Measurements from ENCODE around the gene WNT8A.
"Not testable (repeated sequence)": the region's sequence is repeated elsewhere in the genome, so short reads cannot be mapped to it uniquely, and the experiment has no call there.

WNT8A gene, protein sequence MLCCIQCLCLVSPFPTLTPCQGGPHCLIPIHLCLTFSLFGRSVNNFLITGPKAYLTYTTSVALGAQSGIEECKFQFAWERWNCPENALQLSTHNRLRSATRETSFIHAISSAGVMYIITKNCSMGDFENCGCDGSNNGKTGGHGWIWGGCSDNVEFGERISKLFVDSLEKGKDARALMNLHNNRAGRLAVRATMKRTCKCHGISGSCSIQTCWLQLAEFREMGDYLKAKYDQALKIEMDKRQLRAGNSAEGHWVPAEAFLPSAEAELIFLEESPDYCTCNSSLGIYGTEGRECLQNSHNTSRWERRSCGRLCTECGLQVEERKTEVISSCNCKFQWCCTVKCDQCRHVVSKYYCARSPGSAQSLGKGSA

DNA sequence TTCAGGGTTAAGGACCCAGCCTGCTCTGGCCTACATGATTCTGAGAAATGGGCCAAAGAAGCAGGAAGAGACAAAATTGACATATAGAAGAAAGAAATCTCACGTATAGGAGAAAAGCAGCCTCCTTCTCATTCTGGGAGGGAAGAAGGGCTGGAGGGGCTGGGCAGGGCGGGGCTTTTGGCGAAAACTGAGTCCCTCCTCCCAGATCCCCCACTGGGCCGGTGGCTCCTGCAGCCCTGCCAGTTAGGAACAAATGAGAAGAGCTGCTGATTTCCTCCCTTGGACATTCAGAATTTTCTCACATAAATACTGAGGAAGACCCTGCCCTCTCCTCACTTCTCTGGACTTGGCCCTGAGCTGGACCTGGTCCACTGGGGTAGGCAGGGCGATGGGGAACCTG is at the start of gene WNT8A:
Gene WNT8A (plus strand): TSS at position 332 of the 400 bp plus-strand sequence. CDS start 95 bp downstream, outside the sequence.
- no peak for DNase-seq

DNA sequence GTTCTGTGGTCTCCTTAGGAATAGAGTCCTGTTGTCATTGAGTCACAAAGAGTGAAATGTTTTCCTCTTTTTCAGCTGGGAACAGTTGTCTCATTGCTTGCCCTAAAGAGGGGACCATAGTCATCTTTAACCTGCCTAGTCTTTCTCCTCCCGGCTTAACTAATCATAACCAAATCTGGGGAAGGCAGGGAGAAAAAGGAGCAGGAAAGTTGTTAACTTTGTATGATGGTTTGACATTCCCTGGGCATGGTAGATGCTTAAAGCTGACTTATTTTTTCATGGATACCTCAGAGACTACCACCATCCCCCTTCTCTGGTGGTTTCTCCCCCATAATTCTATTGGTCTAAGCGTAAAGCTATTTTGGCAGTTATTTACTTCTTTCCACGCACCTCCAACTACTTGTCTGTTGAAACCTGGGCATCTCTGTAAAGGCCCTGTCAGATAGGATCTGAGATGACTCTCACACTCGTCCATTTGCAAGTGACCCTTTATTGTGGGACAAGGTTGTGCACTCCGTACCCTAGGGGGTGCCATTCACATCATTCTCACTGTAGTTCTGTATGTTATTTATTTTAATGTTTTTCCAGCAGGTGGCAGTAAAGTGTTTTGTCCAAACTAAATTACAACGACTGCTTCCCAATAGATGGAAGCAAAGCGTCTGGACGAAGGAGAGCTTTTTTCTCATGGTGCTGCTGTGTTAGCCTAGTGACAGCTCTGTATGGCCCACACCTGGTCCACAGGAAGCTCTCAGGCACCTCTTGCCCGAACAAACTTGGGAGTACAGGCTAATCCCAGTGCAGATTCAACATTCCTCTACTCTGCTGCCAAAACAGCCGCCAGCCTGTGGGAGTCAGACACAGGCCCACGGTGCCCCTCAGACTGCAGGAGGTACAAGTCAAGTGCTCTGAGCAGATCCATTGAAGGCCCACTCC is 48.0 kb upstream of the WNT8A start:
- DNase-seq, result peak; percentile 73

DNA sequence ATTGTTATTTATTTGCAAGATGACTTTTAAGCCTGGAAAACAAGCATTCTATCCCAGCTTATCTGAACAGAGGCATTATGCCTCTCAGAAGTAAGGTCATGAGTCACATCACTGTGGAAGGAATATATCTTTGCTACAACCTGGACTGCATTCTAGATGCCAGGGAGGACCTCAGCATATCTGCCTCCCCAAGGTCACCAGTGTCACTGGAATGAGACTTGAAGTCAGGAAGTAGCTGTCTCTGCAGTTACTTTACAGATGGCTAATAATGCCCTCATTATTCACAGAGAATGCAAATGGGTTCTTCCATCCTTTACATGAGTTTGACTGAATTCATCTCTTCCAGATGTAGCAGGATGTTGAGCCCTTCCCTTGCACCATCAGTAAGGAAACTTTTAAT is 46.6 kb upstream of the WNT8A start:
- DNase-seq, result no peak

DNA sequence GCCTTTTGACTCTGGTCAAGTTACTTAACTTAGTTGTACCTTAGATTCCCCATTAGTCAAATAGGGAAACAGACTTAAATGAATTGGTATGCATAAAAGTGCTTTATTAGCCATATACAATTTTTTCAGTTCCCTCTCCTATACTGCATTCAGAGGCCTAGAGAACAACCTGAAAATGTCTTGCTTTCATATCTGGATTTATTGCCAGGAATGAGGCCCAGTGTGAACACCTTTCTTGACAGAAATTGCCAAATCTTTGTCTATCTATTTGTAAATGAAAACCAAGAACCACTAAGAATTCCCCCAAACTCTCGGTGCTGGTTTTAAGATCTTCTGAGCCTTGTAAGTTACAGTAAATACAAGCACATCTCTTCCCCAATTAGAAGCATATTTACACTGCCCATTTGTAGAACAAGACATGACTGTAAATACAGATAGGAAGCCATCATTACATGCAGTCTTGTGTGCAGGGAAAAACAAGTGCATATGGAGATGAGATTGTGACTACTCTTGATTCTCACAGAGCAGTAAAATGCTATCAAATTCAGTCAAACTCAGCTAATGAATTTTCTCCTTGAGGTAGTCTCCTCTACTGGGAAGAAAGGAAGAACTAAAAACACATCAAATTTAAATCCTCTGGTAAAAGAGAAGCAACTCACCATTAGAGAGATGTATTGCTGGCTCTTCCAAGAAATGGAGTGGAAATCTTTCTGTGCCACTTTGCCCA is 45.8 kb upstream of the WNT8A start:
- DNase-seq, result no peak

DNA sequence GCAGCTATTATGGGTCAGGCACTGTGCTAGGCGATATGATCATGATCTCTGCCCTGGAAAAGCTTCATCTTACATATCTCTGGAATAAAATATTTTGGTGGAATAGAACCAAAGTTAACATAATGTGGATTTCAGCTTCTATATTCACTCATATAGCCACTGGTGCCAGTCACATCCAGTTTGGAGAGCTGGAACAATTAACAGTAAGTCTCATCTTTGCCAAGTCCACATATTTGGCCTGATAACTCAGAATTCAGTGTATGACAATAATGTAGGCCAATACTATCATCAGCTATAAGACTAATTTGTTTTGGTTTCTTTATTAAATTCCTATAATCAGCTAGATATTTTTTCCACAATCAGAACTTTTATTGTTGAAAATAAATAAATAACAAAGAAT is 45.0 kb upstream of the WNT8A start:
- DNase-seq, result no peak

DNA sequence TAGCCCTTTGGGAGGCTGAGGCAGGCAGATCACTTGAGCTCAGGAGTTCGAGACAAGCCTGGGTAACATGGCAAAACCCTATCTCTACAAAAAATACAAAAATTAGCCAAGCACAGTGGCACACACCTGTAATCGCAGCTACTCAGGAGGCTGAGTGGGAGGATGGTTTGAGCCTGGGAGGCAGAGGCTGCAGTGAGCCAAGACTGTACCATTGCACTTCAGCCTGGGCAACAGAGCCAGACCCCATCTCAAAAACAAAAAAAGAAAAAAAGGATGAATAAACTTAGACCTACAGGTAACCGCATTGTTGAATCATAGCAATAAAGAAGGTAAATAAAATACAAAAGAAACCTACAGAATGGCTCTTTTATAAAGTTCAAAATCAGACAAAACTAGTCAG is 38.5 kb upstream of the WNT8A start:
- DNase-seq, result not testable (repeated sequence)

DNA sequence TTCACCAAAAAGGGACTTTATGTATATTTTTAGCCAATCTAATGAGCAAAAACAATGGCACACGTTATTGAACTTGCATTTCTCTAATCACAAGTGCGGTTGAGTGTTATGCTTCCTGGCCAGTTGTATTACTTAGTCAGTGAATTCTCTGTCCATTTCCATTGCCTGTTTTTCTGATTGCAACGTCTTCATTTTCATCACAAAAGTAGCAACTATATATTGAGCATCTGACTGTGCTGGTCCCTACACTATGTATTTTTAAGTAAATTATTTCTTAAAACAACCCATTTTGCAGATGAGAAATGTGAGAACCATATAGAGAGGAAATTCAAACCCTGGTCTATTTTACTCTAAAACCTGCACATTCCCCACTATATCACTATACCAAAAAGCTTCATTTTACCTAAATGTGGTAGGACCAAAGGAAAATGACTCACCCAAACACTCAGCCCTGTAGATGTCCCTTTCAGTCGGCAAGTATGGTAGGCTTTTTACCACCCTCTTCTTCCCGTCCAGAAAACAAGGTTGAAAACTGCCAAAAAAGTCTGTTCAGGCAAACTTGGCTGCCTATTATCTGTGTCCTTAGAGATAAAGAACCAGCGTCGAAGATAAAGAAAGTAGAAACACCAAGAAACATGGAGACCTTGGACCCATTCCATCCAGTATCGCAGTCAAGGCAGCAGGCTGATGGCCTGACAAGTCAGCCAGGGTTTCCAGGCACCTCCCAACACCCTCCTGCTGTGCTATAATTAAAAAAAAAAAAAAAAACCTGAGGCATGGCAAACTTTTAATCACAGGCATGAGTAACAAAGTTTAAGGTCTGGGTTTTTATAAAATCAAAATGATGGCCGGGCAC is 32.2 kb upstream of the WNT8A start:
- no peak for DNase-seq

DNA sequence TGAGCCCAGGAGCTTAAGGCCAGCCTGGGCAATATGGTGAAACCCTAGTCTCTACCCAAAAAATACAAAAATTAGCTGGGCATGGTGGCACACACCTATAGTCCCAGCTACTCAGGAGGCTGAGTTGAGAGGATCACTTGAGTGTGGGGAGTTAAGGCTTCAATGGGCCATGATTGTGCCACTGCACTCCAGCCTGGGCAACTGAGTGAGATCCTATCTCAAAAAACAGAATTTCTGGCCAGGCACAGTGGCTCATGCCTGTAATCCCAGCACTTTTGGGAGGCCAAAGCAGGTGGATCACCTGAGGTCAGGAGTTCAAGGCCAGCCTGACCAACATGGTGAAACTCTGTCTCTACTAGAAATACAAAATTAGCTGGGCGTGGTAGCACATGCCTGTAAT is 31.1 kb upstream of the WNT8A start:
- DNase-seq, result not testable (repeated sequence)

DNA sequence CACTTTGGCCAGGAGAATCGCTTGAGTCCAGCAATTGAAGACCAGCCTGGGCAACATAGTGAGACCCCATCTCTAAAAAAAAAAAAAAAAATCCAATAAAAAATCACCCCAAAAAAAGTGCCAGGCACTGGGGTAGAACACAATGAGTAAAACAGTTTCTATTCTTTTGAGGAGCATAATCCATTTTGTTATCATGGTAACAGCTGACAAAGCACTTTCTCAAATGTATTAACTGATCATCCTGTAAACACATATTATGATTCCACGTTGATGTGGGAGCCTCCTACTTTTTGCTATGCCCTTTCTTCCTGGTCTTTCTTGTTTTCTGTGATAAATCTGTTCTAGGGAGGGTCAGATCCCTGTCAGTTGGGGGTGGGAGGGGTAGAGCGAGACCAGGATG is 30.3 kb upstream of the WNT8A start:
- no peak for DNase-seq

DNA sequence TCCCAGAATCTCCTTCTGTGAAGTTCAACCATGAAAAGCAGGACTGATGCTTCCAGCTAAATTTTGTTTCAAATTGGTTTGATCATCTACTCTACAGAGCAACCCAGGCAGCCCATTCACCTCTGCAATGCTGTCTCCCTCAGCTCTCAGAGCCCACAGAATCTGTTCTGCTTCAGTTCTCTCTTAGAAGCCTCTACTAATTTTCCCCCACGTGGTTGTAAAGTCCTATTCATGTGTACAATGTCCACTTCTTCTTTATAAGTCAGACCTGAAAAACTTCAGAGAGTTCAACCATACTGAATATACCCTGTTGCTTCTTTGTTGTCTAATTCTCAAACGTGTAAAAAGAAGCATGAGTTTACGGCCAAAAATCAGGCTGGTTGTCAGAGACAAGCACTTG is 29.6 kb upstream of the WNT8A start:
- no peak for DNase-seq

DNA sequence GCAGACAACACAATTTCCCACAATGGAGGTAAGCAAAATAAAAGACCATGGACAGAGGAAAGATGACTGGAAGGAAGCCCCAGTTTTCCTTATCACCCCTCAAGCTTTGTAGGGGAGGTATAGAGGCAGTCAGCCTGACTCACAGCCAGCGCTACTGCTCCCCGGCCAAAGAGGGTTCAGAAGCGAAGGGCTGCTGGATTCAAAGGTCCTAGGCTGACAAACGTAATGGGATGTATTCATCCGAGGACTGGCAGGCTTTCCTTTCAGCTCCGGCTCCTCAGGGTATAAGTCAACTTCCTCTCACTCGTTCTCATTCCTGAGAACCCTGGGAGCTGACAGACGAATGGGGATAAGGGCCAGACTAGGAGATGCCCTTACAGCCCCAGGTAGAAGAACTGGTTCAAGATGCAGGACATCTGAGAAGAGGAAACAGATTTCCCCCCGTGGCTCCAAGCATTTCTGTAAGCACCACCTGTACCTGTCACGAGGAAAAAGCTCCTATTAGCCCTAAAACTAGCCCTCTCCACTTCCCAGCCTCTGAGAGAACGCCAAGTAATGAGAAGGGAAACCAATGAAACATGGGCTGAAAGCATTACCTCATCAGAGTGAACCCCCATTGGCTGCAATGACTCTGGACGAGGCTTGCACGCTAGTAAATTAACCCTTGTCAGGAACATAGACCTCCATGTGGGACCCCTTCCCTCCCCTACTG is 28.8 kb upstream of the WNT8A start:
- DNase-seq, result no peak

DNA sequence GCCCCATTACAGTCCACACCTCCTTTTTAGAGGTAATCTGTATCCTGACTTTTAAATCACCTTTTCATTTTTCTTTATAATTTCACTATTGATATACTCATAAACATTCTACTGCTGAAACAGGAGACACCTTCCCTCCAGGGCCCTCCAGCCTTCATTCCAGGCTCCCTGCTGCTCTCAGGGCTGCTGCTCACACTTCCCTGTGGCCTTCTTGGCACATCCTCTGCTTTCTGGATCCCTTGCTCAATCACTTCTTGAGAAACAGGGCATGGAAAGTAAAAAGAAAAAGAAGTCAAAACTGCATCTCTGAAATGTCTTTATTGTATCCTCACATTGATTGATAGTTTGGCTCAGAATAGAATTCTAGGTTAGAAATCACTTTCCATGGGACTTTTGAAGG is 19.3 kb upstream of the WNT8A start:
- no peak for DNase-seq

DNA sequence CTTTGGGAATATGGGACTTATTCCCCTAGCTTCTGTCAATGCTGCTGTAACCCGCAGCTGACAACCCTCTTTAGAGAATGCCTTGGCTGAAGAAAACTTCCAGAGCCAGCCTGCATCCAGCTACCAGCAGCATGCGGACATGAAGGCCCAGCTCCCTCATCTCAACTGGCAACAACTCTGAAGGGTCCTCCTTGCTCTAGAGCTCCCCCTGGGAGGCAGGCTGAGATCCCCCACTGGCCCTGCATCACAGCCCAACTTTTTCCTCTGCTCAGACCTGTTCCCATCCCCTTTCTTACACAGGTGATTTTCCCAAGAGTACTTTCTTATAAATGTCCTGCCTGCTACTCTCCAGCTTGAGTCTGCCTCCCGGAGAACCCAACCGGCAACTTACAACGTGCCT is 18.7 kb upstream of the WNT8A start:
- DNase-seq, result no peak

DNA sequence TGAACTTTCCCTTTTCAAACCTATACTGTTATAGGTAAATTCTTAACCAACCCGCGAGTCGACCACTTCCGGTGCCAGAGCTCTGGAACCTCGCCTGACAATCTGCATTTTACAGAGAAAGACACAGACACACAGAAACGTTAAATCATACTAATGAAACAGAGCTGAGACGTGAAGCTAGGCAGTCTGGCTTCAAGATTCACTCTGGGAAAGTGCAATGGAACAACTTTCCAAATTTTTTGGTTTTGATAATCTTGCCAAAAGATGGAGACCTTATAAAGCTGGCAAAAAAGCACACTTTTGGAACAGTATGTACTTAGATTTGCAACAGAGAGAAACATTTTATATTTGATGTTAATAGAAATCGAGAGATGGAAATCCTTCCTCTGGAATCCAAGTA is 15.9 kb upstream of the WNT8A start:
- no peak for DNase-seq

DNA sequence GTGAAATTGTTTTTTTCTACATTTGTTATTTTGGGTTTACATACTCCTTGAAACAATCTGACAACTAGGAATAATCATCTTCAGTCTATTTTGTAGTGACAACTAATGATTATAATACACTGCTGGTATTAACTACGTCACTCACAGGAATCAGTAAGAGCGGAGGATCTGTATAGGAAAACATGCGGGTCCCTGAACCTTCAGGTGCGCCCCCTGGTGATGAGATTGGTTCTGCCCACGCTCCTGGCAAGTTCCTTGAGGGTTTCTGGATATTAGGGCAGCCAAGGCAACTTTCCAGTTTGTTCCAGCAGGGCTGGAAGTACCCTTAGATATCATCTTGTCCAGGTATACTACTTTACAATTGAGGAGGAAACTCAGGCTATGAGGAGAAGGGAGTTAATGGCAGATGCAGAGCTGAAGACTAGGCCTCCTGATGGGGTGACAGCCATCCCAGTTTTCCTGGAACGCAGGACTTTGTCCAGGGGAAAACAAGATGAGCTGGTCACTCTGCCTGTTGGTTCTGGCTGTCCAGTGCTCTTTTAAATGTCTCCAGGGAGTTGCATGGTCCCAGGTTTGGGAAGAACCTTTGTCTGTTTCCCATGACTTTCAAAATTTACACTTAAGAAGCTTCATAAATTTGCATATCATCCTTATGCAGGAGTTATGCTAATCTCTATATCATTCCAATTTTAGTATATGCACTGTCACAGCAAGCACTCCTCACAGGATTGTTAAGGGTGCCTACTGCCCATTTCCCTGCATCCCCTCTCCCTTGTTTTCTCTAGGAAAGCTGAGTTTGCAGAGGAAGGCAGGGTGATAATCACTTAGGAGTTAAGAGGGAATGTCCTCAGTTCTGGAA is 14.9 kb upstream of the WNT8A start:
- DNase-seq, result peak; percentile 25

DNA sequence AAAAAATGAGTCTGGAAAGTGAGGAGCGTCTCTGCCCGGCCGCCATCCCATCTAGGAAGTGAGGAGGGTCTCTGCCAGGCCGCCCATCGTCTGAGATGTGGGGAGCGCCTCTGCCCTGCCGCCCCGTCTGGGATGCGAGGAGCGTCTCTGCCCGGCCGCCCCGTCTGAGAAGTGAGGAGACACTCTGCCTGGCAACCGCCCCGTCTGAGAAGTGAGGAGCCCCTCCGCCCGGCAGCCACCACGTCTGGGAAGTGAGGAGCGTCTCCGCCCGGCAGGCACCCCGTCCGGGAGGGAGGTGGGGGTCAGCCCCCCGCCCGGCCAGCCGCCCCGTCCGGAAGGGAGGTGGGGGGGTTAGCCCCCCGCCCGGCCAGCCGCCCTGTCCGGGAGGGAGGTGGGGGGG is 13.8 kb upstream of the WNT8A start:
- not testable (repeated sequence) for DNase-seq

DNA sequence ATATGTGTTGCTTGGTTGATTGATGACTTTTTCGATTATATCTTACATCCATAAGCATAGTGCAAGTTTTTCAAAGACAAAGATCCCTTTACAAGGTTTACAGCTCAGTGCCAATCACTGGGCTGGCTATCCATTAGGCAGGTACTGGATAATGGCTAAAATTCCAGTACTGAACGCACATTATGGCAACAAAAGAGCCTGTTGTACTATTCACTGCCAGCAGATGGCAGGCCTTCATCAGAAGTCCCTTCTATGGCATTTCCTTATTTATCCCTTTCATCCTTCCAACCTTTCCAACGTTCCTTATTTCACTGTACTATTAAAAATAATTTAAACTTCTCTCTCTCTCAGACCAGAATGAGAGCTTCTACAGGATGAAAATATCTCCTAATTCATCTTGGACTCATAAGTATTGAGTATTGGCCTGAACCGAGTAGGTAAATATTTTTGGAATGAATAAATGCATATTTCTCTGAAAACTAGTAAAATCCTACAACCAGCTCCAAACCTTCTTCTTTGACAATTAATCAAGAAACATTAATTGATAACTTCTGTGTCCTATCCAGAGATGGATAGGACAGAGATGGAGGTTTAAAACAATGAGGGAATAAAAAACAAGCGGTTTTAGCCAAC is 6.7 kb upstream of the WNT8A start:
- DNase-seq, result peak; percentile 8

DNA sequence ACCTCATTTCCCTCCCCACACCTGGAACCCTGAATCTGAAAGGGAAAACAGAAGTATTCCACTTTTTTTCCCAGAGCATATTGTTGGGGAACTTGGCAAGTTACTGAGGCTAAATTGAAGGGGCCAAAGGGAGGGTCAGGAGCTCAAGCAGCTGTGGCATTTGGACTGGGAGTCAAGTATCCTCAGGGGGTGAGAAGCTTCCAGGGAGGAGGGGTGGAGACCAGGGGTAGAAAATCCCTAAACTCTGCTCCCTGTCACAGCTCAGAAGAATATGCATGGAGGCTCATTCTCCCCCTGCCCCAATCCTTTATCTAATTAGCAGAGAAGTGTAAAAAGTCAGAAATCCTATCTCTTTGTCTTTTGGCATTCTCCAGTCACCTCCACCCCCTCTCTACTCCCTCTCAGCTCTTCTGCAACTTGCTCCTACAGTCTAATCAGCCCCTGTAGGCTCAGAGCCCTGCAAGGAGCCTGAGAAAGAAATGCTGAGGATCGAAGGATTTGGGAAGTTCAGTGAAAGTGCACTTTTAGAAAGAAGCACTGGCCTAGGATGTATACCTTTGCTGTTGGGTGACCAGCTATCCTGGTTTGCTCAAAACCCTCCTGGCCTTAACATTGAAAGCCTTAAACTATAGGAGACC is 5.7 kb upstream of the WNT8A start:
- DNase-seq, result no peak

DNA sequence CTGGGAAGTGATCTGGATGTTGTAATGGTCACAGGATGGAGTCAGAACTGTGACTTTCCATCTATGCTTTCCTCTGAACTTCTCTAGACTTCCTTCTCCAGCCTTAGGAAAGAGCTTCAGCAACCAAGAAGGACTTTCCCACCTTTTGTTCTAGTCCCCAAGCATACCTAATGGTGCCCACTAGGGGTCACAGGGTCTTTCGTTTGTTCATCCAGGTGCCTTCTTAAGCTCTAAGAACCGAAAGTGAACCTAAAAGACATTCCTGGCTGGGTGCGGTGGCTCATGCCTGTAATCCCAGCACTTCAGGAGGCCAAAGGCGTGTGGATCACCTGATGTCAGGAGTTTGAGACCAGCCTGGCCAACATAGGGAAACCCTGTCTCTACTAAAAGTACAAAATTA is 1.8 kb upstream of the WNT8A start:
- DNase-seq, result no peak

DNA sequence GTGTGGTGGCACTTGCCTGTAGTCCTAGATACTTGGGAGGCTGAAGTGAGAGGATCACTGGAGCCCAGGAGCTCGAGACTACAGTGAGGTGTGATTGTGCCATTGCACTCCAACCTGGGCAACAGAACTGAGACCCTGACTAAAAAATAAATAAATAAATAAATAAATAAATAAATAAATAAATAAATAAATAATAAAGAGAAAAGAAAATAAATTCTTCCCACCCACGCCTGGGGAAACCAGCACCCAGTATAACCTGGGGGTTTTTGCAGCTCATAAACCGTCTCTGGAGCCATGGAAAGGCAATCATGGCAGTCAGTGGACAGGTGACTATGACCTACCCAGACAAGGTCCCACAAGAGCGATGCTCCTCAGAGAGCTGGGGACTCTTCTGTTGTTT is 7.9 kb downstream of the WNT8A start:
- no peak for DNase-seq
